HAP-1 (cell line): ENCODE data around the gene FSTL3.
"Not testable (repeated sequence)": the region's sequence is repeated elsewhere in the genome, so short reads cannot be mapped to it uniquely, and the experiment has no call there.

ENCODE experiments used
- DNase-seq, 2 experiments: peaks; one replicate each; pipeline ENCODE4 v3.0.0-alpha.2; 2016 to 2020; ENCODE audit warnings: low spot score in 2 of 2
- H3K27me3 ChIP-seq: fragments of 250-450 bp; sonication (Bioruptor Pico); 2 replicates; pipeline ENCODE4 v1.5.1; 2020; ENCODE audit warnings: low read depth, mild to moderate bottlenecking, moderate library complexity
- H3K36me3 ChIP-seq: fragments of 250-450 bp; sonication (Bioruptor Pico); replicated peaks from 2 replicates; pipeline ENCODE4 v1.5.1; 2020; ENCODE audit warnings: mild to moderate bottlenecking
- H3K4me1 ChIP-seq: fragments of 250-450 bp; sonication (Bioruptor Pico); 2 replicates; pipeline ENCODE4 v1.5.1; 2020; ENCODE audit warnings: mild to moderate bottlenecking
- H3K4me3 ChIP-seq: fragments of 250-450 bp; sonication (Bioruptor Pico); 2 replicates; pipeline ENCODE4 v1.5.1; 2020; ENCODE audit warnings: mild to moderate bottlenecking, moderate library complexity
- H3K9me3 ChIP-seq: fragments of 250-450 bp; sonication (Bioruptor Pico); 2 replicates; pipeline ENCODE4 v1.5.1; 2020; ENCODE audit warnings: mild to moderate bottlenecking, moderate library complexity
- in situ Hi-C: fragments of 300-500 bp; cut with MboI; formaldehyde crosslinking; loops from 3 replicates; pipeline ENCODE4 v1.14.3; 2020; ENCODE audit warnings: low sequenced_read_pairs, inconsistent platforms, mixed read lengths

FSTL3 gene

DNA sequence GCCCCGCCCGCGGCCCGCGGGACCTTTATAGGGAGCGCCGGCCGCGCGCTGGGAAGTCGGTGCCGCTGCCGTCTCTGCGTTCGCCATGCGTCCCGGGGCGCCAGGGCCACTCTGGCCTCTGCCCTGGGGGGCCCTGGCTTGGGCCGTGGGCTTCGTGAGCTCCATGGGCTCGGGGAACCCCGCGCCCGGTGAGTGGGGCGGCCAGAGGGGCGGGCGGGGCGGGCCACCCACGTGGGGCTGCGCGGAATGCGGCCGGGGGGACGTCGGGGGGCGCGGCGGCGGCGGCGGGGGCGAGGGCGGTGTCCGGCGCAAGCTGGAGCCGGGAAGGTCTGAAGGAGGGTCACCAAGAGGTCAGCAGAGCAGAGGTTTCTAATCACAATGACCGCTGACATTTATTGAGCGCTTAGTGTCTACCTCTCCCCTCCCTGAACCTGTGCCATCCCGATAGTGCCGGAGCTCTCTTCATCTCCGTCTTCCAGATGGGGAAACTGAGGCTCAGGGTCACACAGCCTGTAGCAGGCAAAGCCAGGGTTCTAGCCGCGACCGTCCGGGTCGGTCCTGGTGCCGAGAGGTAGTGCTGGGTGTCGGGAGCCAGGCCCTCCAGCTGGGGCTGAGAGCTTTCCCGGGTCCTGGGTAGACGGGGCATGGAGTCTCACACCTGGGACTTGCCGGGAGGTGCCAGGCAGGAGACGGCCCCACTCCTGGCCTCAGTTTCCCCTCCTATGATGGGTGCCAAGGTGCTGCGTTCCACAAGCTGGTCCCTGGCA is at the start of gene FSTL3:
TSS of gene FSTL3 (plus strand) at position 54 of the 767 bp plus-strand sequence. CDS start at position 86, 32 bp downstream.
- Histone ChIP-seq H3K4me1 (peaks cover 5% of the 10 kb centered on the region), H3K27me3 (peaks cover 16% of the 10 kb centered on the region), H3K4me3 (no peak within 1 kb of the TSS), H3K9me3 (no peaks in the 10 kb centered on the region), H3K36me3 (no peaks in the 10 kb centered on the region)
- in situ Hi-C loops = no loop called here
- DNase-seq = no peak

DNA sequence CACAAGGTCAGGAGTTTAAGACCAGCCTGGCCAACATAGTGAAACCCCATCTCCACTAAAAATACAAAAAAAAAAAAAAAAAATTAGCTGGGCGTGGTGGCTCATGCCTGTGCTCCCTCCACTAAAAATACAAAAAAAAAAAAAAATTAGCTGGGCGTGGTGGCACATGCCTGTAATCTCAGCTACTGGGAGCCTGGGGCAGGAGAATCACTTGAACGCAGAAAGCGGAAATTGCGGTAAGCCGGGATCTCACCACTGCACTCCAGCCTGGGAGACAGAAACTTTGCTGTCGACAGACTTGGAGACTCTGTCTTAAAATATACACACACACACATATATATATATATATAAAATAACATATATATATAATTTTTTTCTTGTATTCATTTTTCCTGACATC is 49.6 kb upstream of the FSTL3 start:
- H3K27me3 ChIP-seq, H3K4me1 ChIP-seq, DNase-seq, H3K4me3 ChIP-seq, in situ Hi-C loops, H3K9me3 ChIP-seq: not testable (repeated sequence)
- peaks cover 67% of the 10 kb centered on the region for H3K36me3 ChIP-seq

DNA sequence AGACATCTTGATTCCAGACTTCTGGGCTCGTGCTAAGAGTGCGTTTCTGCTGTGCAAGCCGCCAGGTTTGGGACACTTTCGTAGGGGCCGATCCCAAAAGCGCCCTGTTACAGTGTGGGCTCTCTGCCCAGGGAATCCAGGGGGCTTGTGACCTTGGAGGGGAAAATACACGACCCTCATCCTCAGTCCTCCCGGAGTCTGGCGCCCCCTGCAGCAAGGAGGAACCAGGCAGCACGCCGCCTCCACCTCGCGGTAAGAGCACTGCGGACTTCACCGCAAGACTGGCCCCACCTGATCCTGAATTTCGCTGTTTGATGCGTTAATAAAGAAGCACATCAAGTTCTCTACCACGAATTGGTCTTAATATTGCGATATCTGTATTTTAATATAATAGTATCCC is 48.0 kb upstream of the FSTL3 start:
- in situ Hi-C loops = no loop called here

DNA sequence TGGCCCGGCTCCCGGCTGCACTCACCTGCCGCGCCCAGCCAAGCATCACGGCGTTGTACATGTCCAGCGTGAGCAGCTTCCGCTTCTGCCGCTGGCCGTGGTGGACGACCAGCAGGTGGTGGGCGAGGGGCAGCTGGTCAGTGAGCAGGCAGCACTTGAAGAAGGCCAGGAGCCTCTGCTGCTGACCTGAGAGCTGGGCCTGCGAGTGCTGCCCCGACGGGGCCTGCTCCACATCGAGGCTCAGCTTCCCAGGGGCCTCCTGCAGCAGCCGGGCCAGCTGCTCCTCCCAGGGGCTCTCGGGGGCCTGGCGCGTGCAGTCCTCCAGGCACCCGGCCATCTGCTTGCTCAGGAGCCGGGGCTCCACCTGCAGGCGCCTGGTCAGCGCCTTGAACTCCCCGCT is 46.7 kb upstream of the FSTL3 start:
- H3K4me3 ChIP-seq, H3K4me1 ChIP-seq, H3K27me3 ChIP-seq, DNase-seq, H3K9me3 ChIP-seq, in situ Hi-C loops: not testable (repeated sequence)
- H3K36me3 ChIP-seq = peaks cover 51% of the 10 kb centered on the region

More for the DNA sequence above, 48.0 kb upstream of the FSTL3 start:
- no peaks in the 10 kb centered on the region for H3K27me3 ChIP-seq
- DNase-seq = no peak
- H3K9me3 ChIP-seq = no peaks in the 10 kb centered on the region
- H3K36me3 ChIP-seq = peaks cover 57% of the 10 kb centered on the region
- H3K4me1 ChIP-seq = no peaks in the 10 kb centered on the region; the same call in 1 of the 2 replicates
- no peak overlapping the region for H3K4me3 ChIP-seq

DNA sequence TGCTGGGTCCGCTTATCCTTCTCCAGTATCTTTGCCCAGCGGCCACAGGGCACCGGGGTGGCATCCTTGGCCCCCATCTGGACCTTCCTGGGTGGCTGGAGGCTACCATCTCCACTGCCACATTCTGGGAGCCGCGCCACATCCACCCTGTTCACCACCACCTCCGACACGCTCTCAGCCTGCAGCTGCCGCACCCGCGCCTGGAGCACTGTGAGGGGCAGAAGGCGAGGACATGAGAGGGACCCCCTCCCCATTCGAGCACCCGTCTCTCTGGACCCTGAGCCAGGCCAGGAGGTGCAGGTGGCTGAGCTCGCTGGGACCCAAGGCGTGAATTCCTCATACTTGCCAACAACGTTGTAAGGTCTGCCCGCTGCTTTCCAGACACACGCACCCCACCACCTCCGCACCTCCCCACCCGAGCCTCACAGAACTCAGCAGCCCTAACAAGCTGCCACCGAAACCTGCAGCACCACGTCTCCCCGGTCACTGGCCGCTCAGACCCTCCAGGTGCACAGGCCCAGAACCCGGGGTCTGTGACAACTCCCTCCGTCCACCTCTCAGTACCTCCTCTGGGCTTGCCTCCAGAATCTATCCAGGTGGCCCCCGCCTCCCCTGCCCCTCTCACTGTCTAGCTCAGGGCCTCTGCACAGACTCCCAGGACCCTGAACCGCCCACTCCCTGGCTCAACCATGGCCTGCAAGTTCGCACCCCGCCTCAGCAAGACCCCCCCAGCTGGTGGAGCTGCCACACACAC is 46.1 kb upstream of the FSTL3 start:
- H3K4me3 ChIP-seq = no peak overlapping the region
- H3K4me1 ChIP-seq = peaks cover 6% of the 10 kb centered on the region
- H3K9me3 ChIP-seq = no peaks in the 10 kb centered on the region
- no peaks in the 10 kb centered on the region for H3K27me3 ChIP-seq
- in situ Hi-C loops = no loop called here
- no peak for DNase-seq
- H3K36me3 ChIP-seq = peaks cover 45% of the 10 kb centered on the region

DNA sequence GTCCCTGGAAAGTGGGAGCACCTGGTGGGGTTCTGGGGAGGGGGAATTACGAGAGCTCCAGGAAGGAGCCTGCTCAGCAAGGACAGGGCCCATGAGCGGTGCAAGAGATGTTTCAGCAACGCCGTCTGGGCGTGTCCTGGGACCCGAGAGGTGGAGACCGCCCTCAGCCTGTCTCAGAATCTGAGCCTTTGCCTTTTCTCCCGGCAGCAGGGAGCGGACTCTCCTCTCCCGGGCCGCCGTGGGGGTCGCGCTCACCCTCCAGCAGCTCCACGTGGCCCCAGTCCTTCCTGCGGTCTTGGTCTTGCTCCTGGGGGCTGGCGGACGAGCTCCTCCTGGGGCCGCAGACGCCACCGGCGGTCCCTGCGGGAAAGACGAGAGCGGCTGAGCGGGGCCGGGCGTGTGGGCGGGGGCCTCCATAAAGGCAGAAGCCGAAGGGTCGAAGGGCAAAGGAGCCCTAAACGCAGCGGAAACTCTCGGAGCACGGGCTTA is 43.6 kb upstream of the FSTL3 start:
- in situ Hi-C loops = no loop called here
- peak; percentile 62 to 81 for DNase-seq
- Histone ChIP-seq H3K27me3 (no peaks in the 10 kb centered on the region), H3K36me3 (peaks cover 38% of the 10 kb centered on the region), H3K4me3 (peak overlapping the region; percentile 83), H3K4me1 (peaks cover 6% of the 10 kb centered on the region), H3K9me3 (no peaks in the 10 kb centered on the region)

DNA sequence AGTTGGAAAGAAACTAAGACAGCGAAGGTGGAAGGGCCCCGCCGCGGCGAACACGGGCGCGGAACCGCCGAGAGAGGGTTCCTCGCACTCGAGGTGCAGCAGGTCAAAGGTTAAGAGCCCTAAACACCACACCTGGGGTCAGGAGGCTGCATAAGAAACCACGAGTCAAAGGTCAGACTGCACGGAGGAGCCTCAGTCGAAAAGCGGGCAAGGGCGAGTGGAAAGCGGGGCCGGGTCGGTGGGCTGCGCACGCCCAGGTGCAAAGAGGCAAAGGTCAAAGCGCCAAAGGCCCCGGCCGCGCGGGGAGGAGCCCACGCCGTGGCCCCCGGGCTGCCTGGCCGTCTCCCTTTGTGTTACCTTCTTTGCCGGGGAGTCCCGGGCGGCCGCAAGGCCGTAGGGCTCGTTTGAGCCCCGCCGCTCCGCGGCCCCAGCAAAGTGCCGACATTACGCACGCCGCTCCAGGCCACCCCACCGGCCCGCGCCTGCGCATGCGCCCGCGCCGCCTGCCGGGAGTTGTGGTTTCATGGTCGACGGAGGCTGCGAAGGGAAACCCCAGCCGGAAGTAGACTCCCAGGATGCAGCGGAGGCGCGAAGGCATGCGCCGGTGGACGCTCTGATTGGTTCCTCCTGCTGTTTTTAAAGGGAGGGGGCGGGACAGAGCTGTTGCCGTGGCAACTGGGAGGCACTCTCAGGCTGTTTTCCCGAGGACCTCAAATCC is 43.0 kb upstream of the FSTL3 start, which contains the start of gene POLRMT:
TSS of gene POLRMT (minus strand) at position 470 of the 718 bp plus-strand sequence. CDS start at position 445, 25 bp downstream.
- in situ Hi-C loops = no loop called here
- H3K4me1 ChIP-seq = peaks cover 6% of the 10 kb centered on the region
- peaks cover 34% of the 10 kb centered on the region for H3K36me3 ChIP-seq
- DNase-seq = peak; percentile 99
- no peaks in the 10 kb centered on the region for H3K9me3 ChIP-seq
- peak within 1 kb of the TSS; percentile 83 for H3K4me3 ChIP-seq
- H3K27me3 ChIP-seq = no peaks in the 10 kb centered on the region

DNA sequence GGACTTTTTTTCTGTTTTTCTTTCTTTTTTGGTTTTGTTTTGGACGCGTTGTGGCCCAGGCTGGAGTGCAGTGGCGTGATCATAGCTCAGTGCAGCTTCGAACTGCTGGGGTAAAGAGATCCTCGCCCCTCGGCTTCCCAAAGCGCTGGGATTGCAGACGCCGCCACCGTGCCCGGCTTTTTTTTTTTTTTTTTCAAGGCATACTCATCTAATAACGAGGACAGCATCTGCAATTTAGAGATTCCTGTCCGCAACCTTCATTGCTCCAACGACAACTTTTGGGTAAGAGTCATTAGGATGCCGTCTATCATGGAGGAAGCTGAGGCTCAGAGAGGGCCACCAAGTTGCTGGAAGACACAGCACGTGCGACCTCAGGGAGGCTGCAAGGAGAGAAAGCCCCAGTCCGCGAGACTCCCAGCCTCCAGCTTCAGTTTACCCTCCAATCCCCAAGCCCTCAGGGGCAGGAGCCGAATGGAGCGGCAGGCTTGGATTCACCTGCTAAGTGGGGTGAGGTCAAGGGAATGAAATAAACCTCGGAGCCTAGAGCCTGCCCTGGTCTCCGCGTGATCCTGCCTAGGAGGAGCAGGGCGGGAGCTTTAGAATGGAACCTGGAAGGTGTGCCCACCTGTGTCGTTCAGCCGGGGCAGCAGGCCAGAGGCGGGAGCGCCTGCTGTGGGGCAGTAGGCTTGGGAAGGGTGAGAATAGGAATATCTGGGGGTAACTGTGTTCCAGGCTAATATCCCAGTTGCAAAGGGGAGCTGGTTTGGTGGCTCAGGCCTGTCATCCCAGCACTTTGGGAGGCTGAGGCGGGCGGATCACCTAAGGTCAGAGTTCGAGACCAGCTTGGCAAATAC is 42.2 kb upstream of the FSTL3 start:
- Histone ChIP-seq H3K27me3 (no peaks in the 10 kb centered on the region), H3K9me3 (no peaks in the 10 kb centered on the region), H3K36me3 (peaks cover 27% of the 10 kb centered on the region), H3K4me1 (peaks cover 6% of the 10 kb centered on the region), H3K4me3 (peak overlapping the region; percentile 83)
- in situ Hi-C loops = no loop called here
- no peak for DNase-seq

DNA sequence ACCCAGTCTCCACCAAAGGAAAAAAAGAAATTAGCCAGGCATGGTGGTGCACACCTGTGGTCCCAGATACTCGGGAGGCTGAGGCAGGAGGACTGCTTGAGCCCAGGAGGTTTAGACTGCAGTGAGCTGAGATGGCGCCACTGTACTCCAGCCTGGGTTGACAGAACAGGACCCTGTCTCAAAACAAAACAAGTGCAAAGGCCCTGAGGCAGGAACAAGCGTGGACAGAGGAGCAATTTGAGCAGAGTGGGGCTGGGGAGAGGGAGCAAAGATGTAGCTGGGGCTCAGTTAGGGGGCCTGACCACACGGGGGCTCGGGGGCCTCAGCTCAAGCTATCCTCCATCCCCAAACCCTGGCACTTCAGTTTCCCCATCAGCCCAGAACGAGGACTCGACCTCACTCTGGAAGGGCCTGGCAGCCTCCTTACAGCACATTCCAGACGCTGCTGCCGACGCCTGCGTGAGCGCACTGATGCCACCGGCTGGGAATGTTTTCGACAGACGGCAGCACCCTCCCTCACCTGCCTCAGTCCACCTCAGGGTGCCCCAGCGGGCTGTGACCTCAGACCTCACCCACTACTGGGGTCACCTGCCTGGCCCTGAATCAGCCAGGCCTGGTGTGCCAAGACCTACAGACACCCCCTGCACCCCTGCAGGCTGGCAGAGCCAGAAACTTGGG is 41.1 kb upstream of the FSTL3 start:
- peaks cover 20% of the 10 kb centered on the region for H3K36me3 ChIP-seq
- DNase-seq = no peak
- no peak overlapping the region for H3K4me3 ChIP-seq
- in situ Hi-C loops = no loop called here
- H3K27me3 ChIP-seq = no peaks in the 10 kb centered on the region
- H3K4me1 ChIP-seq = peaks cover 6% of the 10 kb centered on the region
- no peaks in the 10 kb centered on the region for H3K9me3 ChIP-seq

DNA sequence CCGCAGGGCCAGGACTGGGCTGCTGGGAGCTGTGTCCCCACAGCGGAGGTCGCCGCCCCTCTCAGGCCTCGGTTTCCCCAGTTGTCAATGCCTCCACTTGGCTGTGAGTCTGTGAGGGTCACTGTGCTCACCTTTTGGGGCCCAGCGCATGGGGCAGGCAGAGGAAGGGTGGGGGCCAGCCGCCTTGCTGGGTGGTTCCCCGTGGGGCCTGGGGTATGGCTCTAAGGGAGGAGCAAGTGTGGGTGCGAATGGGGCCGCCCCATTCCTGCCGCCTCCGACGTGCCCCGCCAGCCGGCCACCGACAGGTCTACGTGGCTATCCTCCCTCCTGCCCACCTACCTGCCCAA is 37.3 kb upstream of the FSTL3 start:
- Histone ChIP-seq H3K27me3 (no peaks in the 10 kb centered on the region), H3K9me3 (no peaks in the 10 kb centered on the region), H3K4me3 (peak overlapping the region; percentile 38; the same call in 1 of the 2 replicates), H3K4me1 (peaks cover 6% of the 10 kb centered on the region), H3K36me3 (no peaks in the 10 kb centered on the region)
- in situ Hi-C loops = no loop called here
- DNase-seq = no peak

DNA sequence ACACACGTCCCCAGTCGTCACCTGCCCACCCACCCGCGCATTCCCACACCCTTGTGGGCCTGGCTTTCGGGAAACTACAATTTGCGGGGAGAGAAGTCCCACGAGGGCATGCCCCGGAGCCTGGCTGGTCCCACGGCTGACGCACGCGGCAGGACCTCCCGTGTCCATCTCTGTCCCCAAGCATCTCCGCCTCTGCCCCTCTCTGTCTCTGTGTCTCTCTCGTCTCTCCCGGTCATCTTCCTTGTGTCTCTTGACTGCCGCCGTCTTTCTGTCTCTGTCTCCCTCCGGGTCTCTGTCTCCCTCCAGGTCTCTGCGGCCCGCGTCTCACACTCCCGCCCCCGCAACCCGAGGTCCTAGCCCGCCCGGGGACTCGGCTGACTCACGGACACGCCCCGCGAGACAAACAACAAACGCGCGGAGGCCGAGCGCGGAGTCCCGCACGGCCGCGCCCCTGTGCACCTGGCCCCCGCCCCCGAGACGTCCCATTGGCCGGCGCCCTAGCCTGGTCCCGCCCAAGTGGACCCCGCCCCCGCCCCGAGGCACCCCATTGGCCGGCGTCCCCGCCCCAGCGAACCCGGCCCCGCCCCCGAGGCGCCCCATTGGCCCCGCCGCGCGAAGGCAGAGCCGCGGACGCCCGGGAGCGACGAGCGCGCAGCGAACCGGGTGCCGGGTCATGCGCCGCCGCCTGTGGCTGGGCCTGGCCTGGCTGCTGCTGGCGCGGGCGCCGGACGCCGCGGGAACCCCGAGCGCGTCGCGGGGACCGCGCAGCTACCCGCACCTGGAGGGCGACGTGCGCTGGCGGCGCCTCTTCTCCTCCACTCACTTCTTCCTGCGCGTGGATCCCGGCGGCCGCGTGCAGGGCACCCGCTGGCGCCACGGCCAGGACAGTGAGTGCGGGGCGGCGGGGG is 36.7 kb upstream of the FSTL3 start, which contains the start of gene FGF22:
TSS of gene FGF22 (plus strand) at position 627 of the 908 bp plus-strand sequence. CDS start at position 674, 47 bp downstream.
- Histone ChIP-seq H3K4me1 (no peaks in the 10 kb centered on the region), H3K4me3 (peak within 1 kb of the TSS; percentile 38), H3K9me3 (no peaks in the 10 kb centered on the region), H3K27me3 (no peaks in the 10 kb centered on the region), H3K36me3 (peaks cover 1% of the 10 kb centered on the region)
- DNase-seq = peak; percentile 77 to 97
- in situ Hi-C loops = no loop called here

DNA sequence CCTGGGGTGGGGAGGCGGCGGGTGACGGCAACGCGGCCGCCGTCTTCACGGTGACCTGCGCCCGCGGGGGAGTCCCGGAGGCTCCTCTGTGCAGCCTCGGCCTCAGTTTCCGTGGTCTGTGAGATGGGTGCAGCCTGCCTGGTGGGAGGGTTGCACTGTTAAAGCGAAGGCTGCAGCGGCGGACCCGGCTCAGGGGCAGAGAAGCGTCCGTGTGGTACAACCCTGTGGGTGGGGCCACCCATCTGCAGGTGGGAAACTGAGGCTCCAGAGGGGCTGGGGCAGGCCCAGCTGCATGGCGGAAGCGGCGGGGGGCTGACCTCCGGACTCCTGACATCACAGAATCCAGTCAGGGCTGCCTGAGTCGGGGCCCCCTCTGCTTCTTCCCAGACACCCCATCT is 36.0 kb upstream of the FSTL3 start:
- Histone ChIP-seq H3K9me3 (no peaks in the 10 kb centered on the region), H3K27me3 (no peaks in the 10 kb centered on the region), H3K4me3 (peak overlapping the region; percentile 16), H3K36me3 (peaks cover 8% of the 10 kb centered on the region), H3K4me1 (no peaks in the 10 kb centered on the region)
- DNase-seq = no peak
- in situ Hi-C loops = no loop called here
